Frontal cortex (tissue), 4 donors: ENCODE results near the gene HOXB5. TPM values are rescaled to one million over a fixed set of nuclear protein-coding genes. Genes with fewer than 3 reads are reported as not detected.

Experiments
- DNase-seq, 2 donors: peaks; one replicate each; pipeline ENCODE4 v3.0.0; 2012; ENCODE audit warnings: low spot score in 2 of 2
- FAIRE-seq: peaks from 2 replicates; lab custom pipeline; 2012; peaks lifted over from hg19 to GRCh38; lab: Jason Lieb, UNC
- total RNA-seq: library from RNA; depleted of rRNA; stranded (reverse); fragments of >200 nt; gene quantifications from one replicate; pipeline ENCODE4 v1.2.3, GENCODE V29; 2014
- donor health status: control.
- donor health status: control.
- donor health status: control.

The HOXB5 gene
- total RNA-seq, 1 donor from 2014 or later: not detected

GRCh38 chr17:48567209-48567608 is 26.4 kb downstream of the HOXB5 start:
- FAIRE-seq (no peak), DNase-seq (no peak)

GRCh38 chr17:48566717-48567116 is 26.9 kb downstream of the HOXB5 start:
- DNase-seq (no peak), FAIRE-seq (no peak)

GRCh38 chr17:48565925-48566710 is 27.5 kb downstream of the HOXB5 start:
- FAIRE-seq: no peak
- DNase-seq: no peak

GRCh38 chr17:48565022-48565554 is 28.5 kb downstream of the HOXB5 start:
- FAIRE-seq (no peak), DNase-seq (no peak)

- FAIRE-seq (no peak), DNase-seq (no peak)
These were observed 29.2 kb downstream of the HOXB5 start for GRCh38 chr17:48564188-48565021.

GRCh38 chr17:48563867-48564187 is 29.8 kb downstream of the HOXB5 start:
- DNase-seq (no peak), FAIRE-seq (no peak)

GRCh38 chr17:48563385-48563838 is 30.2 kb downstream of the HOXB5 start:
- no peak for FAIRE-seq
- no peak for DNase-seq

GRCh38 chr17:48562934-48563333 is 30.6 kb downstream of the HOXB5 start:
- DNase-seq: no peak
- no peak for FAIRE-seq

- DNase-seq (no peak), FAIRE-seq (no peak)
These were observed 31.4 kb downstream of the HOXB5 start for GRCh38 chr17:48561884-48562810.

- DNase-seq (no peak), FAIRE-seq (no peak)
These were observed 33.5 kb downstream of the HOXB5 start for GRCh38 chr17:48559840-48560817.

- FAIRE-seq (no peak), DNase-seq (no peak)
These were observed 34.3 kb downstream of the HOXB5 start for GRCh38 chr17:48559122-48559839.

GRCh38 chr17:48558831-48559121 is 34.8 kb downstream of the HOXB5 start:
- no peak for FAIRE-seq
- no peak for DNase-seq

GRCh38 chr17:48558057-48558830 is 35.3 kb downstream of the HOXB5 start:
- FAIRE-seq (no peak), DNase-seq (no peak)

- DNase-seq (no peak), FAIRE-seq (no peak)
These were observed 36.8 kb downstream of the HOXB5 start for GRCh38 chr17:48556576-48557401.

- FAIRE-seq (no peak), DNase-seq (no peak)
These were observed 37.4 kb downstream of the HOXB5 start for GRCh38 chr17:48556229-48556575.

- no peak for FAIRE-seq
- DNase-seq: no peak
These were observed 38.0 kb downstream of the HOXB5 start for GRCh38 chr17:48555258-48556228.
